SH-SY5Y (cell line): Measurements from ENCODE around the gene MORN3.

Source experiments
- GATA2 ChIP-seq: IDR thresholded peaks from 2 replicates; pipeline ENCODE4 v1.6.1; 2011; ENCODE audit warnings: mild to moderate bottlenecking, low read depth, low read length
- GATA3 ChIP-seq: IDR thresholded peaks from 2 replicates; pipeline ENCODE4 v1.6.1; 2011; ENCODE audit warnings: low read depth, mild to moderate bottlenecking, low read length, moderate library complexity

GRCh38 chr12:121717041-121717699, 47.7 kb upstream of the MORN3 start:
- TF ChIP-seq GATA3: no peak
- TF ChIP-seq GATA2: no peak
